ENCODE results near the gene TEX54.

DNA sequence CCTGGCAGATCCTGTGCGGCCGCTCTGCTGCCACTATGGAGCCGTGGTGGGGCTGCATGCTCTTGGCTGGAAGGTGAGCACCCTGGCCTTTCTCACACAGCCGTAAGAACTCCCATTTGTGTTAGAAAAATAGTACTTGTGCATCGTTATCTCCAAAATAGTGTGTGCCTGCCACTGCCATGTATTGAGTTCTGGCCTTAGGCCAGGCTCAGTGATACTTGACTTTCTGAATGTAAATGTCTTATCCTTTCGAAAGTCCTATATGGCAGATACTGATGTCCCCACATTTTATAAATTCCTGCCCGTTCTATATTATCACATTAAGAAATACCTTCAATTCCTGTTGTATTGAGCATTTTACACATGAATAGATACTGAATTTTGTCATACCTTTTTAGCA lies 49.9 kb downstream of the TEX54 start:
- TF ChIP-seq SP1 (IDR thresholded peaks at IDR 0.05) (no peak), FOXM1 (IDR thresholded peaks at IDR 0.05; ENCODE audit: borderline replicate concordance) (no peak), FOXA1 (IDR thresholded peaks at IDR 0.05) (no peak), NFRKB (IDR thresholded peaks at IDR 0.05) (no peak), HDGF (IDR thresholded peaks at IDR 0.05; ENCODE audit: borderline replicate concordance) (no peak), ZNF384 (IDR thresholded peaks at IDR 0.05) (no peak)
